ENCODE results near the gene PSMC3IP.

Gene PSMC3IP

GRCh38 chr17:42579794-42580551, 2.4 kb upstream of the PSMC3IP start:
- H3K27ac ChIP-seq: no peak overlapping the region
- no peak for TF ChIP-seq ZFX (IDR thresholded peaks at IDR 0.05)

- H3K27ac ChIP-seq: peak overlapping the region; percentile 84
- TF ChIP-seq CTCF (conservative IDR thresholded peaks at IDR 0.05): peak; percentile 84
- TF ChIP-seq ZFX (IDR thresholded peaks at IDR 0.05): no peak
Observed at GRCh38 chr17:42578282-42578869, 847 bp upstream of the PSMC3IP start.

DNA sequence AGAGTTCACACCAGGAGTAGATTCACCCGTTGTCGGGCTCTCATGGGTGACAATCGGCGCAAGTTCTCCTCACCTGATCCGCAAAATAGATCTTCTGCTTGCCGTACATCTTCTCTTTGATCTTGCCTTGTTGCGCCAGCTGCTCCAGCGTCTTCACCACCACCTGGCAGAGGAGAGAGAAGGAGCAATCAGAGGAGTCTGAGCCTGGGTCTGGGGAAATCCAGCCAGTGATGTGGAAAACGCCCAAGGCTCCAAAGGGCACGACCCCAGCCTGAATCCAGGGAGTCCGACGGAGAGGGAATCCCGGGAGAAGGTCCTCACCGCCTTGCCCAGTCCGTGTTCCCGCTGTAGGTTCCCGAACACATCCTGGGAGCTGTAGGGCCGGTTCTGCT, 393 bp downstream of the PSMC3IP start:
- H3K27ac ChIP-seq: peak overlapping the region; percentile 84
- no peak for TF ChIP-seq ZFX (IDR thresholded peaks at IDR 0.05)
- TF ChIP-seq CTCF (conservative IDR thresholded peaks at IDR 0.05): no peak

- TF ChIP-seq CTCF (conservative IDR thresholded peaks at IDR 0.05) (no peak), ZFX (IDR thresholded peaks at IDR 0.05) (no peak)
- no peak overlapping the region for H3K27ac ChIP-seq
Observed at GRCh38 chr17:42574463-42574862, 3.1 kb downstream of the PSMC3IP start.

- TF ChIP-seq CTCF (conservative IDR thresholded peaks at IDR 0.05): no peak
- TF ChIP-seq ZFX (IDR thresholded peaks at IDR 0.05): no peak
- H3K27ac ChIP-seq: 0 out of 2 replicates have a peak overlapping the region, but pooled peaks have one; percentile 3
Observed at GRCh38 chr17:42573095-42573494, 4.4 kb downstream of the PSMC3IP start.

GRCh38 chr17:42571435-42572225, 5.9 kb downstream of the PSMC3IP start:
- peak overlapping the region; percentile 63 for H3K27ac ChIP-seq
- TF ChIP-seq ZFX (IDR thresholded peaks at IDR 0.05) (no peak), CTCF (conservative IDR thresholded peaks at IDR 0.05) (no peak)

GRCh38 chr17:42568341-42569111, 9.0 kb downstream of the PSMC3IP start:
- H3K27ac ChIP-seq: no peak overlapping the region; the same call in 1 of the 2 replicates

More at GRCh38 chr17:42568341-42569111, 9.0 kb downstream of the PSMC3IP start:
- no peak for TF ChIP-seq ZFX (IDR thresholded peaks at IDR 0.05)
- no peak for TF ChIP-seq CTCF (conservative IDR thresholded peaks at IDR 0.05)

All from C4-2B (cell line).